Amniotic stem cell (primary cell): ENCODE data around the gene EN2.

Experiments used
- DNase-seq: peaks from one replicate; lab custom pipeline; 2025; lab: John Stamatoyannopoulos, UW

Gene EN2

GRCh38 chr7:155486783-155487508, 29.0 kb downstream of the EN2 start:
- no peak for DNase-seq

DNA sequence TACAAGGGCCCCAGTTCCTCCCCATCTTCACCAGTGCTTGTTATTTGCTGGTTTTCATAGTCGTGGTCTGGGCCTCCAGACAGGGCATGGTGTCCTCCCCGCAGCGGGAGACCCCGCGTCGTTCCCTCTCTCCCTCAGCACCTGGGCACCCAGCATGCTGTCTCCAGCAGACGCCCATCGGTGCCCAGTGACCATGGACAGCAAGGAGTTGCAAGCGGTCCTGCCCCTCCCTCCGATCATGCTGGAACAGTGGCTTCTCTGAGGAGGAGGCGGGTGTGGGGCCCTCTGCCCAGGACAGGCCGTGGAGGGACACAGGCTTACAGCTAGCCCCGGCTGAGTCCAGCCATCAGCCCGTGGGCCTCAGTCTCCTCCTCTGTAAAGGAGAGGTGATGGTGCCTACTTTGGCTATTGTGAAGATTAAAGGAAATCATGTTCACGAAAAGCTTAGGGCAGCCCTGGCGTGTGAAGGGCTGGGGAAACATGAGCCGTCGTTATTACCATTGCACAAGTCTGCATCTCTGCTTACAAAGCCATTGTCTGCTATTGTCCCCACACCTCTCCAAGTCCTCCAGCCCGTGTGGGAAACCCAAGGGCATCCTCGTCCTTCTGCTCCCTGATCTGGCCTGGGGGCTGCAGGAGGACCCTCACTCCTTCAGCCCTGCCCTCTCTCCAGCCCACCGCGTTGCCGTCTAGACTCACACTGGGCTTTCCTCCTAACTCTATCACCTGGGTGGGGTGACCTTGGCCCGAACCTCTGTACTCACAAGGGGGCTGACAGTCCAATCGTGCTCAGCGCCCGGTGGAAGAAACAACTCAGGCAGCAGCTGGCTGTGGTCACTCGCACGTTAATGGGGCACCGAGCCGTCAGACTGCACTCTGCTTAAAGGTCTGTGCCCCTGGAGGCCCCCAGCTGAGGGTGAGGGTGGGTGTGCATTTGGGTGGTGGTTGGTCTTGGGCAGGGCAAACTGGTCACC, 29.9 kb downstream of the EN2 start:
- no peak for DNase-seq

DNA sequence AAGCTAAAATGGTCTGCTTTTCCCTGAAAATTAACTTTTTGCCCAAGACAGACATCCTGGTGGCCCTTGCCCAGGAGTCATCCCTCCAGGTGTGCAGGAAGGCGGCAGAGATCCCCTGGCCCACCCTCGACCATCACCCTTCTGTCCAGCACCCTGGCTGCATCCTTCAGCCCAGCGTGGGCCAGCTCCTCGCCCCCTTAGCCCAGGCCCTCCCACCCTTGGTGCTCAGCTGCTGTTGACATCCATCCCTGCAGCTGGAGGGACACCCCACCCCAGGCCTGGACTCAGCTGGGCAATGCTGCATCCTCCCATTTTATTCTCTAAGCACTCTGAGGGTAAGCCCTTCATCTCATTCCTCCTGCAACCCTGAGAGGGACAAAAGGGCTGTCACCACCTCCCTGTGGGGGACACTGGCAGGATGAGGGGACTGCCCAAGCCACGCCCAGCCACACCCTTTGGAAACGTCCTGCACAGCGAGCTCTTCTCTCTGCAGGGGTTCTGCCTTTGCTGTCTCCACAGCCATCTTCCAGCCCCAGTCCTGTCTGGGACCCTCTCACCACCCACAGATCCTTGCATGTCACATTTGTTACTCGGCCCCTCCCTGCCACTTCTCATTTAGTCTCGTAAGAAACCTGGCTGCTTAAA, 30.7 kb downstream of the EN2 start:
- DNase-seq: no peak

GRCh38 chr7:155489158-155489840, 31.4 kb downstream of the EN2 start:
- no peak for DNase-seq

GRCh38 chr7:155489862-155490696, 32.1 kb downstream of the EN2 start:
- DNase-seq: no peak

DNA sequence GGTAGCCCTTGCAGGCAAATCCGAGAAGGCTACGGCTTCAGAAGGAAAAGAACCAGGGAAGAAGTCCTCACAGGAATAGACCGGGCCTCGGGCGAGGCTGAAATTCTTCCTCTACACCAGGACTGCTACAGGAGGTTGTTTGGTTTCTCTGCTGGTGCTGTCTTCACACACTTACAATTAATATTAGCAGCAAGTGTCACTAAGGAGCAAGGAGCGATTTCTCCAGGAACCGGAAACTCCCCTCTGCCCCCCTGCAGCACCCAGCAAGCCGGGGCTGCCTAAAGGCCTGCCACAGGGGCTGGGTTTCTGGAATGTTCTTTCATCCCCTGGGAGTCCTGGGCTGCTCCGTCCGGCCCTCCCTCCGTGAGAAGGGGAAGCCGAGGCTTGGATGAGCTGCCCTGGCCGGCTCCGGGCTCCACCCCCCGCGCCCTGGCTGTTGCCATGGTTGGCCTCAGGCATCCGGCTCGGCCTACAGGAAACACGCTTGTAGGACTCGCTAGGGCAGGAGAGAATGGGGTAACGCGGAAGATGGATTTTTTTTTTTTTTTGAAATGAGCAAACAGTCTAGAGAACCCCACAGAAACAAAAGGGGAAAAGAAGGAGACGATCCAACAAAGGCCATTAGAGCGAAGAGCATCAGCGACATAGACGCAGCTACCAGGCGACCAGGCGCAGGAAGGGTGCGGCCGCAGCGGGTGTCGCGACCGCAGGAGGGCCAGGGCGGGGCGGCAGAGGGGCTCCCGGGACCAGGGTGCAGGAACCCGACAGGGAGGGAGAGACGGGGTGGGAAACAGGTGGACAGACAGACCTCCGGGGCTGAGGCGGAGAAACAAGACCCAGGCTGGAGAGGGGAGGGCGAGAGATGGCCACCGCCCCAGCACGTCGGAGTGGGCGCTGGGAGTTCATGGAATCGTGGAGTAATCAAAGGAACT, 33.0 kb downstream of the EN2 start:
- DNase-seq: no peak

GRCh38 chr7:155491812-155492211, 33.9 kb downstream of the EN2 start:
- DNase-seq: no peak

- DNase-seq: no peak
Measured at GRCh38 chr7:155493744-155494538, 36.0 kb downstream of the EN2 start.

DNA sequence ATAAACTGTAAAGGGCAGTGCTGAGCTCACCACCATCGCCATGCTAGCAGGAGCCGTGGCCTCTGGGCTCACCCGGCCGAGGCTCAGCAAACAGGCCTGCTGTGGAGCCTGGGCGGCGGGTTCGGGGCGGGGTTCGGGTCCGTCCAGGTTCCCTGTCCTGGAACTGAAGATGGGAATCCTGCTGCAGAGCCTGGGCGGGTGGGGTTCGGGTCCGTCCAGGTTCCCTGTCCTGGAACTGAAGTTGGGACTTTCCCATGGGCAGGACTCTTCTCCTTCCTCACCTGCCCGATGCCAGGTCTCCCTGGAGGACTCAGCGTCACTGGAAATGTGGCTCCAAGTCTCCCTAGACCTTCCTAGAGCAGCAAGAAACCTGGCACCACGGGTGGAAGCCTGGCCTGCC, 36.6 kb downstream of the EN2 start:
- no peak for DNase-seq

DNA sequence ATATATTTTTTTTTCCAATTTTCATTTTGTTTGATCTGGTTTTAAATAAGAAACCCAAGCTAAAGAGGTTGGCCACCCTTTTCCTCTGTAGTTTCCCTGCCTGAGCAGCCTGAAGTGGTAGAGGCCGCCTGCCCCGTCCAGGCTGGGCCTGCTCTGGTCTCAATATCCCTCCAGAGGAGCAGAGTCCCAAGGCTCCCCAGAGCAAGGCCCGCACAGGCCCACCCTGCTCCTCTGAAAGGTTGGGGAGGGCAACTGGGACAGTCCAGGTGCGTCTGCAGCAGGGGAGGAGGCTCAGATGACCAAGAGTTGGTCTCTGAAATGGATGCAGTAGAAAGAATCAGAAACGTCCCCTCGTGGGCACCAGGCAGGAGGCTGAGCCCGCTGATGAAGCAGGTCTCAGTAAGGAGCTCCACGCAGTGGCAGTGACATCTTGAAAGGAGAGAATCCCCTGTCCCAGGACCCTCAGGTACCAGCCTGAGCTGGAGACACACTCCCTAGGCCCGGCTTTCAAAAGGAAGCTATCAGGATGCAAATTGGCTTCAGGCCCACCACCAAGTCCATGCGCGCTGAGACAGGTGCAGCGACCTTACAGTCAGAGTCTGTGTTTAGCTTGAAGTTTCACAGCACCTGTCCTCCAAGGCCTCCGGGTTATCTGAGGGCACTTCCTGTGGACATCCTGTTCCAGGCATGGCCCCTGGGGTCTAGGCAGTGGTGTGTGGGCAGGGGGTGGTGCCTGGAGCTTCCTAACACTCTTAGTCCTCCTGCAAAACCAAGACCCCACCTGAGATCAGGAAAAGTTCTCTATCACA, 37.7 kb downstream of the EN2 start:
- no peak for DNase-seq

- DNase-seq: no peak
Measured at GRCh38 chr7:155496267-155497005, 38.5 kb downstream of the EN2 start.

DNA sequence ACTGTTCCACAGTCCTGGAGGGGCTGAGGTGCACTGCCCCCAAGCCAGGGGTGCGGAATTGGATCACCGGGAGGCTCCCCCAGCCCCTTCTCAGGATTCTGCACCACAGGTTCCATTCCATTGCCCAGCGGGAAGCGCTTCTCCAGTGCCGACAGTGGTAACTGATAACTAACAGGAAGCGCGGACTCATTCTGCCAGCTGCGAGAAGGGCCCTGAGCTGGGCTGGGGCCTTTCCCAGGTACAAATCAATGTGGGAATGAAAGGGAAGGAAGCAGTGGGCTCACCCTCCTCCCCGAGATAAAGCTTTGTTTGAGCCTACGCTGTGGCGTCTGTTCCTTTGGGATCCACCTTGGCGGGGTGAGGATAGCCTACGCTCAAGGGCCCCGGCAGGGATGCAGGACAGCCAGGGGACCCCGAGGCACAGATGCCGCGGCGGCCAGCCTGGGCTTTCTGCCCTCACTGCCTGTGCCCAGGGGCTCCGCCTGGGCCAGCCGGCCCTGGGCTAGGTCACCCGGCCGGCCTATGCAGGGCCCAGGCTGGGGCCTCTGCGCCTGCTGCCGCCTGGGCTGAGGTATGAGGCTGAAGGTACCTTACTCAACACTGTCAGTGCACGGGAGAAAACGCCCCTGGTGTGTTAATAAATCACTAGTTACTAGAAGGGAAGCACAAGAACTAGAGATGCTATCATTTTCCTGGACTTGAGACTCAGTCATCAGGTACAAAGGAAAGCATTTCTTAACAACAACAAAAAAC, 39.4 kb downstream of the EN2 start:
- DNase-seq: no peak

- DNase-seq: no peak
Measured at GRCh38 chr7:155505422-155505793, 47.5 kb downstream of the EN2 start.

DNA sequence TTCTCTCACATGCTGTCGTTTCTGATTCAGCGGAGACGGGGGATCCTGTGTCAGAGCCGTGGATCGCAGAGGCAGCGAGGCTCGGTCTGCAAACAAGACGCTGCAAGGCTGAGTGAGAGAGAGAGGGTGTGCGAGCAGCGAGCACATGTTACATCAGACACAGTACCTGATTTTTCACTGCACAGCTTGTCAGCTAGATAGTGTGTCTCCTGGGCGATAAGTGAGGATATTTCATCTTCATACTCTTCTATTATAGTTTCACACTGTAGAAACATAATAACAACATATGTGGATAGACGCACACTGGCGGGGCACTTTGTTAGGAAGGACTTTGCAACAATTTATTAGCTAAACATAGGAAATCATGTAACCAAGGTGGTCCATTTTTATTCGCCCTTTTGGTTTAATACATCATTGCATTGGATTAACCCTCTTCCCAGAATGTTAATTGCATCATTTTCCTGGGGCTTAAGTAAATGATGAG, 49.0 kb downstream of the EN2 start:
- no peak for DNase-seq

GRCh38 chr7:155507576-155507975, 49.6 kb downstream of the EN2 start:
- DNase-seq: no peak
